ENCODE data around the gene PATL2.
"Not testable (repeated sequence)": the region's sequence is repeated elsewhere in the genome, so short reads cannot be mapped to it uniquely, and the experiment has no call there.

Gene PATL2

GRCh38 chr15:44720000-44720435 is 8.9 kb upstream of the PATL2 start:
- DNase-seq (ENCODE audit: insufficient read length, low spot score); FAIRE-seq: not testable (repeated sequence)

- DNase-seq (ENCODE audit: insufficient read length, low spot score) = no peak
- no peak for FAIRE-seq
These were observed 8.3 kb upstream of the PATL2 start for GRCh38 chr15:44719293-44719999.

GRCh38 chr15:44718927-44719292 is 7.8 kb upstream of the PATL2 start:
- no peak for DNase-seq (ENCODE audit: insufficient read length, low spot score)
- FAIRE-seq = no peak

- FAIRE-seq (no peak), DNase-seq (ENCODE audit: insufficient read length, low spot score) (no peak)
These were observed 7.2 kb upstream of the PATL2 start for GRCh38 chr15:44718180-44718926.

DNA sequence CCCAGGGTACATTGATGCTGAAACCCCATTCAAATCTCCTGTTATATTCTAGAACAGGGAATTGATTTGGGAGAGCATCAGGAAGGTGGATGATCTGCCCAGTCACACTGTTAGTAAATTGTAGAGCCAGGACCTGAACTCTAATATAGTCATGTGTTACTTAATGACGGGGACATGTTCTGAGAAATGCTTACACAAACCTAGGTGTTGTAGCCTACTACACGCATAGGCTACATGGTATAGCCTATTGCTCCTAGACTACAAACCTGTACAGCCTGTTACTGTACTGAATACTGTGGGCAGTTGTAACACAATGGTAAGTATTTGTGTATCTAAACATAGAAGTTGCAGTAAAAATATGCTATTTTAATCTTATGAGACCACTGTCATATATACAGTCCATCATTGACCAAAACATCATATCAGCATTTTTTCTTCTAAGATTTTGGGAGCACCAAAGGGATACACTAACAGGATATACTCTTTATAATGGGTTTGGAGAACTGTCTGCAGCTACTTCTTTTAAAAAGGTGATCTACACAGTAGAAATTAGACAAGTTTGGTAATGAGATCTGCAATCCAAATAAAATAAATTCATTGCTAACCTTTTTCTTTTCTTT is 6.0 kb upstream of the PATL2 start:
- FAIRE-seq (no peak), DNase-seq (ENCODE audit: insufficient read length, low spot score) (no peak)

- FAIRE-seq = no peak
These were observed 4.7 kb upstream of the PATL2 start for GRCh38 chr15:44715797-44716334.

GRCh38 chr15:44715142-44715796 is 4.1 kb upstream of the PATL2 start:
- FAIRE-seq (no peak), DNase-seq (ENCODE audit: insufficient read length, low spot score) (no peak)

More at GRCh38 chr15:44715797-44716334, 4.7 kb upstream of the PATL2 start:
- no peak for DNase-seq (ENCODE audit: insufficient read length, low spot score)

GRCh38 chr15:44713006-44713966 is 2.2 kb upstream of the PATL2 start:
- DNase-seq (ENCODE audit: insufficient read length, low spot score) = no peak
- no peak for FAIRE-seq

GRCh38 chr15:44712346-44713005 is 1.4 kb upstream of the PATL2 start:
- DNase-seq (ENCODE audit: insufficient read length, low spot score) (no peak), FAIRE-seq (no peak)

DNA sequence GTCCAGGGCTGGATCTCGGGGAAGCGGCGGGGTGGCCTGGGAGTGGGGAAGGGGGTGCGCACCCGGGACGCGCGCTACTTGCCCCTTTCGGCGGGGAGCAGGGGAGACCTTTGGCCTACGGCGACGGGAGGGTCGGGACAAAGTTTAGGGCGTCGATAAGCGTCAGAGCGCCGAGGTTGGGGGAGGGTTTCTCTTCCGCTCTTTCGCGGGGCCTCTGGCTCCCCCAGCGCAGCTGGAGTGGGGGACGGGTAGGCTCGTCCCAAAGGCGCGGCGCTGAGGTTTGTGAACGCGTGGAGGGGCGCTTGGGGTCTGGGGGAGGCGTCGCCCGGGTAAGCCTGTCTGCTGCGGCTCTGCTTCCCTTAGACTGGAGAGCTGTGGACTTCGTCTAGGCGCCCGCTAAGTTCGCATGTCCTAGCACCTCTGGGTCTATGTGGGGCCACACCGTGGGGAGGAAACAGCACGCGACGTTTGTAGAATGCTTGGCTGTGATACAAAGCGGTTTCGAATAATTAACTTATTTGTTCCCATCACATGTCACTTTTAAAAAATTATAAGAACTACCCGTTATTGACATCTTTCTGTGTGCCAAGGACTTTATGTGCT is 721 bp upstream of the PATL2 start:
- DNase-seq (ENCODE audit: insufficient read length, low spot score) = no peak

DNA sequence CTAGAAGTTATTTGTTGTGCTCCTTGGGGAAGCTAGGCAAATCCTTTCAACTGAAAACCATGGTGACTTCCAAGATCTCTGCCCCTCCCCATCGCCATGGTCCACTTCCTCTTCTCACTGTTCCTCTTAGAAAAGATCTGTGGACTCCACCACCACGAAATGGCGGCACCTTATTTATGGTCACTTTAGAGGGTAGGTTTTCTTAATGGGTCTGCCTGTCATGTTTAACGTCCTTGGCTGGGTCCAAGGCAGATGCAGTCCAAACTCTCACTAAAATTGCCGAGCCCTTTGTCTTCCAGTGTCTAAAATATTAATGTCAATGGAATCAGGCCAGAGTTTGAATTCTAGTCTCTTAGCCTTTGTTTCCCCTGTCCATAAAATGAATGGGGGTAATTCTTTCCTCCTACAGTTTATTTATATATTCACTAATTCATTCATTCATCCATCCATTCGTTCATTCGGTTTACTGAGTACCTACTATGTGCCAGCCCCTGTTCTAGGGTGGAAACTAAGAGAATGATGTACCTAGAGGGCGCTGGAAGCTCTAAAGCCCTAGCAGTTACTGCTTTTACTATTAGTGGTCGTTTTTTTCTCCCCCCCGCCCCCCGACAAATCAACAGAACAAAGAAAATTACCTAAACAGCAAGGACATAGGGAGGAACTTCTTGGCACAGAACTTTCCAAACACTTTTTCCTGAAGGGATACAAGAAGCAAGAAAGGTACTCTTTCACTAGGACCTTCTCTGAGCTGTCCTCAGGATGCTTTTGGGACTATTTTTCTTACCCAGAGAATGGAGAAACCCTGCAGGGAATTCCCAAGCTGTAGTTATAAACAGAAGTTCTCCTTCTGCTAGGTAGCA is 657 bp downstream of the PATL2 start:
- DNase-seq (ENCODE audit: insufficient read length, low spot score) (no peak), FAIRE-seq (no peak)

More for the DNA sequence above, 721 bp upstream of the PATL2 start:
- FAIRE-seq = no peak

GRCh38 chr15:44706946-44707636 is 4.0 kb downstream of the PATL2 start:
- FAIRE-seq (no peak), DNase-seq (ENCODE audit: insufficient read length, low spot score) (no peak)

DNA sequence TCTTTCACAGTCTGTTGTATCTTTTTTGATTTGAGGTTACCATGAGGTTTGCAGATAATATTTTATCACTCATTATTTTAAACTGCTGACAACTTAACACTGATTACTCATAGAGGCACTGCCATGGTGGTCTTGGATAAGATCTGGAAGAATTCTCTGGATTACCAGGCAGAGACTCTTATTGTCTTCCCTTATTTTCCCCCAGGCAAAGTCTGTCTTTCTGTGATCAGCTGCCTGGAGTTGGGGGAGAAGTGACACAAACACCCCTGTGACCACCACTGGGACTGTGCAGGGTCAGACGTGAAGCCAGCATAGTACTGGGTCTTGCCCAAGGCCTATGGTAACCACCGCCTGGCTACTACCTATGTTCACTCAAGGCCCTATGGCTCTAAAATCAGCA is 4.7 kb downstream of the PATL2 start:
- no peak for FAIRE-seq
- DNase-seq (ENCODE audit: insufficient read length, low spot score) = no peak

- DNase-seq (ENCODE audit: insufficient read length, low spot score) (no peak), FAIRE-seq (no peak)
These were observed 5.1 kb downstream of the PATL2 start for GRCh38 chr15:44705986-44706385.

- DNase-seq (ENCODE audit: insufficient read length, low spot score); FAIRE-seq: not testable (repeated sequence)
These were observed 10.4 kb downstream of the PATL2 start for GRCh38 chr15:44700676-44701075.

DNA sequence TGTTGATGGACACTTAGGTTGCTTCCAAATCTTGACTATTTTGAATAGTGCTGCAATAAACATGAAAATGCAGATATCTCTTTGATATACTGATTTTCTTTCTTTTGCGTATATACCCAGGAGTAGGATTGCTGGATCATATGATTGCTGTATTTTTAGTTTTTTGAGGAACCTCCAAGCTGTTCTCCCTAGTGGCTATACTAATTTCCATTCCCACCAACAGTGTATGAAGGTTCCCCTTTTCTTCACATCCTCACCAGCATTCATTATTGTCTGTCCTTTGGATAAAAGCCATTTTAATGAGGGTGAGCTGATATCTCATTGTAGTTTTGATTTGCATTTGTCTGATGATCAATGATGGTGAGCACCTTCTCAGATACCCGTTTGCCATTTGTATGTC is 12.5 kb downstream of the PATL2 start:
- no peak for FAIRE-seq
- DNase-seq (ENCODE audit: insufficient read length, low spot score) = no peak

DNA sequence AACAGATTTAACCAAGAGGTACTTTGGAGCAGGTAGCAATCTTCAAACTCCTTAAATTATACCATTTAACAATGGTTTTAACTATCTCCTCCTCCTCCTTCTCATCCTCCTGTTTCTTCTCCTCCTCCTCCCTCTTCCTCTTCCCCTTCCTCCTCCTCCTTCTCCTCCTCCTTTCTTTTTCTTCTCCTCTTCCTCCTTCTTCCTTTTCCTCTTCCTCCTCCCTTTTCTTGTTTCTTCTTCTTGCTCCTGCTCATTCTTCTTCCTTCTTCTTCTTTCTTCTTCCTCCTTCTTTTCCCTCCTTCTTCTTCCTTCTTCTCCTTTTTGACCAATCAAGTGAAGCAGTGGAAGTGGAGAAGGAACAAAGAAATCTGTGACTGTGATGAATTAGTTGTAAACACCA is 14.1 kb downstream of the PATL2 start:
- FAIRE-seq (no peak), DNase-seq (ENCODE audit: insufficient read length, low spot score) (no peak)

Data from HTR-8/SVneo (cell line).